ENCODE measurements around the gene VPS13D.

Gene VPS13D

DNA sequence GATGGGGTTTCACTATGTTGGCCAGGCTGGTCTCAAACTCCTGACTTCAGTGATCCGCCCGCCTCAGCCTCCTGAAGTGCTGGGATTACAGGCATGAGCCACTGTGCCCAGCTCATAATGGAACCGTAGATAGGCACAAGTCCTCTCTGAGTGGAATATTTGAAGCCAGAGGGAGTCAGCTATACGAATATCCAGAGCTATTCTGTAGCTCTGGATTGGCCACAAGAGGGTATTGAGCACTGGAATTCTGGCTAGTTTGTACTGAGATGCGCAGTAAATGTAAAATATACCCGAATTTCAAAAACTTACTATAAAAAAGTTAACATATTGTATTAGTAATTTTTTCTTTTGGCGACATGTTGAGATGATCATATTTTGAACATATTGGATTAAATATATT, 851 bp upstream of the VPS13D start:
- no peak for DNase-seq (ENCODE audit: low read depth in 3 of 3)

DNA sequence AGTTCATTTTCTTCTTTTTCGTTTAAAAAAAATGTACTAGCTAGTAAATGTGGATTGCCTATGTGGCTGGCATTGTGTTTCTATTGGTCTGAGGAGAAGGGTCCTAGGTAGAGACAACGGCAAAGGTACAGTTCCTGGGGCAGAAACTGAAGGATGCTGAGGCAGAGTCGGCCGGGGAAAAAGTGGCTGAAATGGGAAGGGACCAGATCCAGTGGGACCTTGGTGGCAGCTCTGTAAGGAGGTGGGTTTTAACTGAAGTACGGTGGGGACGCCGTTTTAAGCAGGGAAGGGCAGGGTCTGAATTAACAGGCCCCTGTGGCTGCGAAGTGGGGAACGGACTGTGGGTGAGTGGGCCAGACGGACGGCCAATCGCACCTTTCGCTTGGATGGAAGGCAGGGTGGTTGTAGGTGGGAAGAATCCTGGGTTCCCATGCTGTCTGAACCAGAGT, 420 bp upstream of the VPS13D start:
- DNase-seq (ENCODE audit: low read depth in 3 of 3) = no peak

DNA sequence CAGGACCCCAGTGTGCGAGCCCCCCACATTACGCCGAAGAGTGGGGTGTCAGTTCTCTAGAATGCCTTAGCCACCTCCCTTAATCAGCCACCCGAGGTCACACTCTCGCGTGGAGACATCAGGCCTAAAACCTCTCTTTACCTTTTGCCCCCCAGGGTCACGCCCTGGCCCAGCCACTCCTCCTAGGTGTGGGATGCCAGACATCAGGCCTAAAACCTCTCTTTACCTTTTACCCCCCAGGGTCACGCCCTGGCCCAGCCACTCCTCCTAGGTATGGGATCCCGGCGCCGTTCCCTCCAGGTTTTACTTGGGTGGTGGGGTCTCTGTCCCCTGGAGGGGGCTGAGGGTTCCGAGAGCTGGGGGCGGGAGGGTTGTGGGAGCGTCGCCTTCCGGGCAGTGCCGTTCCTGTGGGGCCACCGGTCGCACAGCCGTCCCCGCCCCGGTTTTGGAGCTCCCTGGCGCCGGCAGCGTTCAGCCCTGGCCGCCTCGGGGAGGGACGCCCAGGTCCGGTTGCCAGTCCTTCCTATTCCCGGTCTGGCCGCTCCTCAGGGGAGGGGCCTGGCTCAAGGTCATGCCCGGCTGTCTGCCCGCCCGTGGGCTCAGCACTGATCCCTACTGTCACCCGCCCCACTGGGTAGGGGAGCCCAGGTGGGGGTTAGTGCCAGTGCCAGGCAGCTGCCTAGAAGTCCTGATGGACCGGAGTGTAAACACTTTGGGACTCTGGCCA, 882 bp downstream of the VPS13D start:
- DNase-seq (ENCODE audit: low read depth in 3 of 3) = no peak

DNA sequence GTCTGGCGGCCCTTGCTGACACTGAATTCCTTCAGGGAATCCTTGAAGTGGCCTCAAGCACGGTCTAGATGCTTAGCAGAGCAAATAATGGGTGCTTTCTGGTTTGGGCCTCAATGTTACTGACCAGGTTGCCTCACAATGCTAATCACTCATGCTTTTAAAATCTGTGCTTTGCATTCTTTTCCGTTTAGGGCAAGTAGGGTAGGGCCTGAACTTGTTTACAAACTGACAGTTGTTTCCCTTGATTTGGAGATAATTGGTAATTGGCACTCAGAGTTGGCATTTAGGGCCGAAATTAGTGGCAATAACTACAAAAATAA, 1.4 kb downstream of the VPS13D start:
- no peak for DNase-seq (ENCODE audit: low read depth in 3 of 3)

DNA sequence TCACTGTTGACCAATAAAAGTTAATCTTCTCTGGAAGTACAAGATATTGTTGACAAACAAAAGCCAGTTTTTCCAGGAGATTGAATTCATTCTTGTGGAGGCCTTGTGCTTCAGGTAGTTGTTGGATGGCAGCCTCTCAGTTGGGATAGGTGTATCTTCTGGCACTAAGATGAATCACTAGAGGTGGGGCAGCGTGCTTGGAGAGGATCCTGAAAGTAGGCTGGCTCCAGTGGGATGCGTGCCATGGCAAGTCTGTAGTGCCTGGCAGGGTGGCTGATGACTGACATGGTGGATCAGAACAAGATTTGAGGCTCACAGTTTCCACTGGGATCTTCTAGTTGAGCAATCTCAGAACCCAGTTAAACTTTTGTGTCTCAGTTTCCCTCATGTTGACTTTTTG, 2.4 kb downstream of the VPS13D start:
- no peak for DNase-seq (ENCODE audit: low read depth in 3 of 3)

DNA sequence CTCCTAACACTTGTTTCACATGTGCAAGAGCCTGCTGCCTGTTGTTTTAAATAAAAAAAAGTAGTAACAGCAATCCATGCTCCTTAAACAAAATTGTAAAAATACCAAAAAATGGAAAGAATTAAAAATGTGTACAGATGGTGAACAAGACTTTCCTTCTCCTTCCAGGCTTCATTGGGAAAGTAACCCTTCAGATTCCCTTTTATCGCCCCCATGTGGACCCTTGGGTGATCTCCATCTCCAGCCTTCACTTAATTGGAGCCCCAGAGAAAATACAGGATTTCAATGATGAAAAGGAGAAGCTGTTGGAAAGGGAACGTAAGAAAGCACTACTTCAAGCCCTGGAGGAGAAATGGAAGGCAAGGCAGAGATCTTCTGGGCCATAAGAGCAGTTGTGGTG, 14.2 kb downstream of the VPS13D start:
- peak in 1 of 3 experiments; percentile 5 for DNase-seq (ENCODE audit: low read depth in 3 of 3)

DNA sequence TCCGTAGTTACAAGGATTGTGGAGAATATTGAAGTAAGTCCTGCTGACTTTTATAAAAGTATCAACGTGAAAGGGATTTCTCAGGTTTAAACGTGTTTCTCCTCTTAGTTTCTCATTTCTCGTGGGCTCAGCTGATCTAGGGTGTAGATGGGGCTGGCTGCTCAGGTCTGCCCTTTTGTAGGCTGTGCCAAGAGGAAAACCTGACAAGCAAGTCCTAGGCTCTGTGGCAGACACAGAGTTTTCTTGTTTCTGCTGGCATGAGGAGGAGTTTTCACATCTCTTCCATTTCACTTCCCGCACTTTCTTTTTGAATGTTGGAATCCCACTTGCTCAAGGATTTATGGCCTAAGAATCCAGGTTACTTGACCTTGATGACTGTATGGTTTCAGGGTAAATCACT, 14.8 kb downstream of the VPS13D start:
- no peak for DNase-seq (ENCODE audit: low read depth in 3 of 3)

DNA sequence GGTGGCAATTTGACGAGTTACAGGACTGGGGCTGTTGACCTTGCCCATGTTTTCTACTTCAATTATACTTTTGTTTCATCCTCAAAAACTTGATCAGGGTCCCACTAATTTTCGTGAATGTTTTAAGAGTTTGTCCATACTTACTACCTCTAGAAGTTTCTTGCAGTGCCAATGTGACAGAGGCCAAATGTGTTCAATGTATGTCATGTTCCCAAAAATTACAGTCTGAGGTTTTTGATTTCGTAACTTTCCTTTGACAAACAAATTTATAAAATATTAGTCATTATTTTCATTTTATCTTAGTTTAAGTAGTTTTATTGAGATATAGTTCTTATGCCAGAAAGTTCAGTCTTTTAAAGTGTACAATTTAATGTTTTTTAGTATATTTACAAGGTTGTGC, 15.3 kb downstream of the VPS13D start:
- no peak for DNase-seq (ENCODE audit: low read depth in 3 of 3)

DNA sequence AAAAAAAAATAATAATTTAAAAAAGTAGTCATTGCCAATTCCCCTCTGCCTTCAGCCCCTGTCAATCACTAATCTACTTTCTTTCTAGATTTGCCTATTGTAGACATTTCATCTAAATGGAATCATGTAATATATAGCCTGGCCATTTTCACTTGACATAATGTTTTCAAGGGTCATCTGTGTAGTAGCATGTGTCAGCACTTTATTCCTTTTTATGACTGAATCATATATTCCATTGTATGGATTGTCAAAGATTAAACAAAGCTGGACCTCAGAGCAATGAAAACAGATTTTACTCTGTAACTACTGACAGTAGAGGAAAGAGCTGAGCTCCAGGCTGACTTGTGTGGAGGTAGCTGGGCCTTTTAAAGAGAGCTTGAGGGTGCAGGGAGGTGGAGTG, 15.9 kb downstream of the VPS13D start:
- no peak for DNase-seq (ENCODE audit: low read depth in 3 of 3)

DNA sequence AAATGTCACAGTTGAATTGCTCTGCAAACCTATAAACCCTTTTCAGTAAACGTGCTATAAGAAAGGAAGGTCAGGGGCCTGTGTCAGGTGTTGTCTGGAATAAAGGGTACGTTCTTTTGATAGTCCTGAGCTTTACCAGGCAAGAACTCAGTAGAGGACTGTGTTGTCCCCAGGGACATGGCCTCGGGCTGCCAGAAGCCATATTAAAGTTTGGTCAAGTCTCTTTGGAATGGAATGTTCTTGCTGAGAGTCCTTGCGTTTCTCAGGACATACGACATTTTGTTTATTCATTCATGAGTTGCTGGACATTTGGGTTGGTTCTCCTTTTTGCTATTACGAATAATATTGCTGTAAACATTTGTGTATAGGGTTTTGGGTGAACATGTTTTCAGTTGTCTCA, 16.8 kb downstream of the VPS13D start:
- no peak for DNase-seq (ENCODE audit: low read depth in 3 of 3)

DNA sequence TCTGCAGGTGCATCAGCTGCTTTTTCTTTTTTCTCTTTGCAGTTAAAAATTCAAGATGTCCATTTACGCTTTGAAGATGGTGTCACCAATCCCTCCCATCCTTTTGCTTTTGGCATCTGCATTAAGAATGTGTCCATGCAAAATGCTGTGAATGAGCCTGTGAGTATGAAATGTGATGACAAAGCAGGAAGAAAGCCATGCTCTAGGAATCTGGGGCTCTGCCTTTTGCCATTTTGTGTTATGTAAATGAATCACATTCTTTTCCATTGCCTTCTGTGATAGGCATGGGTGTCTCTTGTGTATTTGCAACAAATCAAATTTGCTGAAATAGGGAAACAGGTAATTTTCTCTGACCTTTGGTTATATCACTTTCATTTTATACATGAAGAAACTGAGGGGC, 19.4 kb downstream of the VPS13D start:
- DNase-seq (ENCODE audit: low read depth in 3 of 3) = no peak

DNA sequence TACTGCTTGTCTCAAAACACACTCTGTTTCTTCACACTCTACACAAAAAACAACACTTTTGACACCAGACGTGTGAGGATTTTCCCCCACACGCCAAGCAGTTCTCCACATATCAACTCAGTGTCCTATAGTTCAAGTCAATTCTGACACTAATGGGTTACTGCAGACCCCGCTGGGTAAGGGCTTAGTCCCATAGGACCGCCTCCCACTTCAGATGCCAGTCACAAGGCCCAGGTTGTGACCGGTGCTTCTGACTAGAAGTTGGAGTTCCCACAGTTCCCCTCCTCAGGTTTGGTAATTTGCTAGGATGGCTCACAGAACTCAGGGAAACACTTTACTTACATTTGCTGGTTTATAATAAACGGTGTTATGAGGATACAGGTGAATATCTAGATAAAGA, 19.9 kb downstream of the VPS13D start:
- DNase-seq (ENCODE audit: low read depth in 3 of 3) = no peak

DNA sequence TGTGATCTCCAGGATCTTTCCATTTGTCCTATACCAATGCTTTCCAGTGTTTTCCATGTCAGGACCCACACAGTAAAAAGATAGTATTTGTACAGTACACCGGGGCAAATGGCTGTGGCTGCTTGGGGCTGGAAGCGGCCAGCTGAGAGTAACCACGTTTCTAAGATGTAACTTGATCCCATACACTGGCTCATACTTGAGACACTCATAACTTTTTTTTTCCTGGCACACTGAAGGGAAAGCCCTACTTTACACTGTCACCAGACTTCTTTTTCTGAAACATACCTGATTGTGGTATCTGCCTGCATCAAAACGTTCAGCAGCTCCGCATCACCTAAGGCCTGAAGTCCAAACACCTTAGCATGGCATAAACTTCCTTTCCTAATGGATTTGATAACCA, 21.6 kb downstream of the VPS13D start:
- no peak for DNase-seq (ENCODE audit: low read depth in 3 of 3)

DNA sequence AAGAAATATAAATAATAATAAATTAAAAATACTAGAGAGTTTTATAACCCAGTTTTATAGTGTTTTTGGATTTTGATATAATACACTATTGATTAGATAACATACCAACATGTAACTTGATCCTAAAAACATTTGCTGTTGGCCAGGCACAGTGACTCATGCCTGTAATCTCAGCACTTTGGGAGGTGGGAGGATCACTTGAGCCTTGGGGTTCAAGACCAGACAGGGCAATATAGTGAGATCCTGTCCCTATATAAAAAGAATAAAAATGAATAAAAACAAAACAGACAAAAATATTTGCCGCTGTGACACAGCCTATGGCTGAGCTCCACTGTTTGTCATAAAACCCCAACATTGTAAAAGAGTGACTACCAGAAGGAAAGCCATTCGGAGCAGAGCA, 26.1 kb downstream of the VPS13D start:
- no peak for DNase-seq (ENCODE audit: low read depth in 3 of 3)

DNA sequence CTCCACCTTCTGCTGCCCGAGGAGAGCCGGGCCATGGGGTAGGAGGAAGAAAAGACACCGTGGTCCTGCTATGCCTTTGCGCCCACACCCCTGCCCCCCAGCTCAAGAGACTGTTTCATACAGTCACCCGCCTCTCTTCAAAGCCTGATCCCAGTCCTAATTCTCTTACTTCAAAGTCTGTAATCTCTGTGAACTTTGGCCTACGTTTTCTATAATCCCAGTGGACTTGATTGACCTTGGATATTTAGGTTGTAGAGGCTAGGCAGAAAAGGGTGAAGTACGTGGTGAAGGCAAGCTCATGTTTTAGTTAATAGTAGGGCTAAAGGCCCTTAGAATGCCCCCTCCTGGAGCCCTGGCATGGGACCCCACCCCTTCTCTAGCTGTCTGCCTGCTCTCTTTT, 28.4 kb downstream of the VPS13D start:
- DNase-seq (ENCODE audit: low read depth in 3 of 3) = no peak

DNA sequence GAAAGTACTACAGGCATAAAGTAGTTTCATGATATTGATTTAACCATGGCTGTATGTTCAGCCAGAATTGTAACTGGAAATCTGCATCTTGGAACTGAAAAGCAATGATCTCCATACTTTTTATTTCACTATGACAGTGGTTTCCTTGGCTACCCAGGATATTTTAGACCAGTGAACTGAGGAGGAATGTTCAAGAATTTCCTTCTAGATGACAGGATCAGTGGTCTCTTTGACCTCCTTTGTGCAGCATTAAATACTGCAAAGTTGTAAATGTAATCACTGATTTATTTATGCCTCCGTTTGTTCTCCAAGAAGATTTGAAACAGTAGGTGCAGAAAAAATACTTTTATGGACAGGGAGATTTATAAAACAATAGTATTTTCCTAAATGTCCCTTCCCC, 39.5 kb downstream of the VPS13D start:
- DNase-seq (ENCODE audit: low read depth in 3 of 3) = no peak

DNA sequence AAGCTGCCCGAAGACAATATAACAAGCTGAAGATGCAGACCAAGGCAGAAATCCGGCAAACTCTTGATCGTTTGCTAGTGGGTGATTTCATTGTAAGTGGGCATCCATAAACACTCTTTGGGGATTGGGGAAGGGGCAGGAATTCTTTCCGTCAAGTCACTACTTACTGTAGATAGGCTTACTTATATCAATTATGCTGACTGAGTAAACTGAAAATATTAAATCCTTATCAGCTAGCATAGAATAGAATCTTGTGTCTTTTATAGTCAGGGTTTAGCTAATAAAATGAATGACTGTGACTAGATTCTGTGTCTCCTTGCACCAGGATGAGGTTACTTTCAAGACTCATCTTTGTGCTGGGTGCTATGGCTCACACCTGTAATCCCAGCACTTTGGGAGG, 41.2 kb downstream of the VPS13D start:
- DNase-seq (ENCODE audit: low read depth in 3 of 3) = no peak

DNA sequence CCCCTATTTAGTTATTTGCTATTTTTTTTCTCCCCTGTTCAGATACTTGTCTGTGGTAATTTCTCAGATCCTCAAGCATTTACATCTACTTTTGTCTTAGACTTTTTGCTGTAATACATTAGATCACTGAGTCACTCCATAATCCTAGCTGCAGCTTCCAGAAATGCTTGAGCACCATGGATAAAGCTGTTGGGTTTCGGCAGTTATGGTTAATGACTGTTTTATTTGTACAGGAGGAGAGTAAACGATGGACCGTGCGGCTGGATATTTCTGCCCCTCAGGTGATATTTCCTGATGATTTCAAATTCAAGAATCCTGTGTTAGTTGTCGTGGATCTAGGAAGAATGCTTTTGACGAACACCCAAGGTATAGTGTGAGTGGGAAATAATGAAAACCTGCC, 42.9 kb downstream of the VPS13D start:
- no peak for DNase-seq (ENCODE audit: low read depth in 3 of 3)

DNA sequence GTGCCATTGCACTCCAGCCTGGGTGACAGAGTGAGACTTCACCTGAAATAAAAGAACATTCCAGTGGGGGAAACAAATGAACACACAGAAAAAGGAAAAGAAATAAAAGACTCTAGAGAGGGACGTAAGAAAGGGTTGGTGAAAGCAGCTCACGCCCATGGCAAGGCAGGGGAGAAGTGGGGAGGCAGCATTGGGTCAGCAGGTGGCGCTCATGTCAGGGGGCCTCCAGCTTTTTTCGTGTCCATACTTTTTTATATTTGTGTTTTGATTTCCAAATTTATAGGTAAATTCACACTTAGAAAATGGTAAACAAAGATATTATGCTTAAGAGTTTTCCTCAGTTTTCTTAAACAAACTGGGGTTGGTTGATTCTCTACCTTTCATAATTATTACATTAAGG, 45.5 kb downstream of the VPS13D start:
- peak in 2 of 3 experiments; percentile 11 to 34 for DNase-seq (ENCODE audit: low read depth in 3 of 3)

DNA sequence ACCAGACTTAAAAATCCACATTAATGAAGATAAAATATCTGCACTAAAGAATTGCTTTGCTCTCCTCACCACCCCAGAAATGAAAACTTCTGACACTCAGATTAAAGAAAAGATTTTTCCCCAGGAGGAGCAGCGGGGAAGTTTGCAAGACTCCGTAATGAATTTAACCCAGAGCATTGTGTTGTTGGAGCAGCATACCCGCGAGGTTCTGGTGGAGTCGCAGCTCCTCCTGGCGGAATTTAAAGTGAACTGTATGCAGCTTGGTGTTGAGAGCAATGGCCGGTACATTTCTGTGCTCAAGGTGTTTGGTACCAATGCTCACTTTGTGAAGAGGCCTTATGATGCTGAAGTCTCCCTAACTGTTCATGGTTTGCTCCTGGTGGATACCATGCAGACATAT, 46.4 kb downstream of the VPS13D start:
- no peak for DNase-seq (ENCODE audit: low read depth in 3 of 3)

DNA sequence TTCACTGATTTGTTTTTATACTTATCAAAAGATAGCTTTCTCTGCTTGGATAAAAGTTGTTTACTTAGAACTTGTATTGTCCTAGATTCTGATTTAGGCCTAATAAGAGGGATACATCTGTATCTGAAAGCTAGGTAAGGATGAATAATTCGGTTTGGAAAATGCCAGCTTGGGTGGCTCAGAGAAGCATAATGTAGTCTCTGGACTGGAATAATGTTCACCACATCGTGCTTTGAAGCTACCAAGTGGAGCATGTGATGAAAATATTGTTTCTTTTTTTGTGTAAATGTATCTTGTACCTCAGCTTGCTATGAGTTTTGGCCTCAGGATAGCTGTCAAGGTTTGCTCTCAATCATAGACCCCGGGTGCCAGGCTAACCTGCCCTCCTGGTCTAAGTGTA, 49.2 kb downstream of the VPS13D start:
- DNase-seq (ENCODE audit: low read depth in 3 of 3) = no peak

DNA sequence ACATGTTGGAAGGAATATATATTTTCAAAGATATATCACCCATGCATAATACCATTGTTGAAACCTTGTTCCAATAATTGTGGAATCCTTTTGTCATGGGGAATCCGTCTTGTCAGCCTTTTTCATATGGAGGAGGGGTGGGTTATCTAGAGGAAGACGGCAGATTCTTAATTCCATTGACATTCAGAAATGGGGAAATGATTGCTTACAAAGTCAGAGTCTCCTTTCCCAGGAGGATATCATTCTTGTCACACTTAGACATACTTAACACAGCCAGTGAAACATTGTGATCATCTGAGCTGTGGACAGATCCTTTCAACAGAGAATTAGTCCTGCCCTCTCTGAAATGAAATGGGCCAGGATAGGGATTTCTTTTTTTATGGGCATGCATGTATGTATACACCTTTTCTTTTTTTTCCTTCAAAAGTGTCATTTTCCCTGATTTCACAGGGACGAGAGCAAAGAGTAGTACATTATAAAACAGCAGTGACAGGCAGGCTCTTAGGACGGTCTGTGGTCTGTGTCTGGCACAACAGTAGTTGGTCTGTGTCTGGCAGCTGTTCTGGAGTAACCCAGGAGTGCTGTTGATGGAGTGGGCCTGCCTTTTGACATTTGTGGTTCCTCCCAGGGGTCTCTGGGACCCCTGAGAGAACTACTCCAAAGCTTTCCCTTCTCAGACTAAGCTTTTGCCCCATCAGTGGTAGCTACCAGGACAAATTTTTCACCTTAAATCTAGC, 50.1 kb downstream of the VPS13D start:
- no peak for DNase-seq (ENCODE audit: low read depth in 3 of 3)

DNA sequence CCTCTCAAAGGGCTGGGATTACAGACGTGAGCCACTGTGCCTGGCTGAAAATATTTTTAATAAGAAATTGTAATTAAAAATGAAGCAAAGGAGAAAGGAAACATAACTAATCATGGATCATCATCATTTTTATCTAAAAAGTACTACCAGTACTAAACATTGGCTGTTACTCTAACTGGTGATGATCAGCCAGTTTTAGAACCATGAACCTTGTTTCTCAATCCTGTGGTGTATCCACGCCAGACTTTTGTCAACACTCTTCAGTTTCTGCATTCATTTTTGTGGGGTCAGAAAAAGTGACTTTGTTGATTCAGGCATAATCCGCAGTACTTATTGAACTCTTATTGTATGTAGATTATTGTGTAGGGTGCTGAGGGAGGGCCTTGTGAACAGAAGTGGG, 52.3 kb downstream of the VPS13D start:
- no peak for DNase-seq (ENCODE audit: low read depth in 3 of 3)

DNA sequence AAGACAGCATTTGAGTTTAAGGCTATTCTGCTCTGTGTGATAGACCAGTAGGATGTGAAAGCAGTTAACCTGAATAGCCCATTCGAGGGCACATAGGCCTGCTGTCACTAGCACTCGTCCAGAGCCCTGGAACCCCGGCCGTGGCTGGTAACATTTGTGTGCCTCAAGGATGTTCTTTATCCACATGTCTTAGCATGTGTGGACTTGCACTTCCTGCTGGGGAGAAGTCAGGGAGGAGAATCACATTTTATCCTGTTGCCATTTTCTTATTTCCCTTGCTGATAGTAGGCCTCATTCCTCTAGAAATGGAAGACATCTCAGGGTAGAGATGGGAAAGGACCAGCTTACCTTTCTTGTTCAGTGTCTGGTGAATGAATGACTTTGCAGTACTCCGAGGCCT, 54.7 kb downstream of the VPS13D start:
- no peak for DNase-seq (ENCODE audit: low read depth in 3 of 3)
